IMR-90 (cell line): ENCODE measurements around the gene NR1I2. TPM values are rescaled to one million over a fixed set of nuclear protein-coding genes. Genes with fewer than 3 reads are reported as not detected.

ENCODE experiments used
- ATAC-seq: fragments of 200-7000 bp; cut with Tn5 transposase; 2 replicates; pipeline ENCODE4 v1.9.1; 2020; ENCODE audit warnings: low read depth, mild to moderate bottlenecking, moderate library complexity
- BruUV-seq: library from RNA; stranded (reverse); fragments of 400-500 nt; replicated peaks from 2 replicates; lab custom pipeline; 2021; lab: Mats Ljungman, UMichigan
- CTCF ChIA-PET: fragments of 300-600 bp; formaldehyde crosslinking; extraction: SDS; loops from one replicate; lab custom pipeline; 2021; ENCODE audit warnings: antibody characterized with exemption; lab: Yijun Ruan, JAX
- POLR2A ChIA-PET: fragments of 300-600 bp; sonication (Branson Sonifier 250); formaldehyde crosslinking; loops from one replicate; lab custom pipeline; 2022; ENCODE audit warnings: antibody characterized with exemption; ENCODE audit not compliant: unreplicated experiment; lab: Charles Lee
- DNase-seq: peaks from one replicate; pipeline ENCODE4 v3.0.0; 2013
- H2AFZ ChIP-seq: replicated peaks from 2 replicates; pipeline ENCODE3; 2013; ENCODE audit warnings: low read length, mild to moderate bottlenecking; ENCODE audit not compliant: poor library complexity
- H2AK5ac ChIP-seq: 2 replicates; pipeline ENCODE4 v1.6.1; 2013; ENCODE audit warnings: low read depth, low read length, inconsistent platforms
- H2AK9ac ChIP-seq: replicated peaks from 2 replicates; pipeline ENCODE3; 2013; ENCODE audit warnings: mild to moderate bottlenecking, low read depth, low read length, moderate library complexity; ENCODE audit not compliant: poor library complexity
- H2BK120ac ChIP-seq: 2 replicates; pipeline ENCODE4 v1.6.1; 2013; ENCODE audit warnings: low read depth, low read length, inconsistent platforms
- H2BK15ac ChIP-seq: 3 replicates; pipeline ENCODE4 v1.6.1; 2013; ENCODE audit warnings: low read depth, low read length, inconsistent platforms
- H2BK20ac ChIP-seq: 2 replicates; pipeline ENCODE4 v1.6.1; 2013; ENCODE audit warnings: low read depth, mild to moderate bottlenecking, inconsistent platforms, low read length, moderate library complexity
- H2BK5ac ChIP-seq: 2 replicates; pipeline ENCODE4 v1.6.1; 2013; ENCODE audit warnings: mild to moderate bottlenecking, low read depth, low read length, inconsistent platforms; ENCODE audit not compliant: poor library complexity, severe bottlenecking
- H3K14ac ChIP-seq: replicated peaks from 2 replicates; pipeline ENCODE4 v1.6.1; 2013; ENCODE audit warnings: low read depth, low read length, inconsistent platforms
- H3K18ac ChIP-seq: 2 replicates; pipeline ENCODE4 v1.6.1; 2013; ENCODE audit warnings: low read depth, low read length, control low read depth
- H3K23ac ChIP-seq: 2 replicates; pipeline ENCODE4 v1.6.1; 2013; ENCODE audit warnings: low read depth, low read length, inconsistent platforms
- H3K27ac ChIP-seq: 2 replicates; pipeline ENCODE4 v1.5.1; 2013; ENCODE audit warnings: mild to moderate bottlenecking, control low read depth, low read length; ENCODE audit not compliant: insufficient read depth
- H3K27me3 ChIP-seq: 2 replicates; pipeline ENCODE4 v1.6.1; 2013; ENCODE audit warnings: low read length; ENCODE audit not compliant: control insufficient read depth, insufficient read depth
- H3K36me3 ChIP-seq: 2 replicates; pipeline ENCODE4 v1.6.1; 2013; ENCODE audit warnings: low read length, mixed read lengths; ENCODE audit not compliant: control insufficient read depth, insufficient read depth
- H3K4ac ChIP-seq: 2 replicates; pipeline ENCODE4 v1.6.1; 2013; ENCODE audit warnings: low read depth, low read length, inconsistent platforms
- H3K4me1 ChIP-seq: 2 replicates; pipeline ENCODE4 v1.6.1; 2013; ENCODE audit warnings: low read length, mixed read lengths; ENCODE audit not compliant: control insufficient read depth, insufficient read depth
- H3K4me2 ChIP-seq: 2 replicates; pipeline ENCODE4 v1.6.1; 2013; ENCODE audit warnings: low read depth, mild to moderate bottlenecking, control low read depth, low read length, moderate library complexity
- H3K4me3 ChIP-seq: 2 replicates; pipeline ENCODE4 v1.5.1; 2013; ENCODE audit warnings: low read depth, mild to moderate bottlenecking, control low read depth, low read length, moderate library complexity; ENCODE audit not compliant: insufficient read depth
- H3K56ac ChIP-seq: 2 replicates; pipeline ENCODE4 v1.6.1; 2013; ENCODE audit warnings: low read length, inconsistent platforms; ENCODE audit not compliant: insufficient read depth; ENCODE audit errors: extremely low read depth
- H3K79me1 ChIP-seq, 2 experiments: 2 replicates each; pipeline ENCODE4 v1.6.1; 2013; ENCODE audit warnings: low read length in 2 of 2, inconsistent platforms in 1 of 2, low read depth in 1 of 2
- H3K9ac ChIP-seq: 2 replicates; pipeline ENCODE4 v1.6.1; 2013; ENCODE audit warnings: low read depth, low read length, control low read depth
- H3K9me1 ChIP-seq: 2 replicates; pipeline ENCODE4 v1.6.1; 2013; ENCODE audit warnings: low read length, inconsistent platforms; ENCODE audit not compliant: insufficient read depth
- H3K9me3 ChIP-seq: 2 replicates; pipeline ENCODE4 v1.6.1; 2013; ENCODE audit warnings: low read length; ENCODE audit not compliant: control insufficient read depth, insufficient read depth
- H4K20me1 ChIP-seq: 2 replicates; pipeline ENCODE4 v1.6.1; 2013; ENCODE audit warnings: low read length, inconsistent platforms; ENCODE audit not compliant: insufficient read depth
- H4K5ac ChIP-seq: 2 replicates; pipeline ENCODE4 v1.6.1; 2013; ENCODE audit warnings: mild to moderate bottlenecking, low read depth, low read length, control low read depth
- H4K8ac ChIP-seq, 2 experiments: 2 replicates each; pipeline ENCODE4 v1.6.1; 2013; ENCODE audit warnings: low read depth in 2 of 2, low read length in 2 of 2, control low read depth in 1 of 2, inconsistent platforms in 1 of 2
- H4K91ac ChIP-seq: 2 replicates; pipeline ENCODE4 v1.6.1; 2013; ENCODE audit warnings: low read depth, low read length, inconsistent platforms; ENCODE audit not compliant: insufficient read depth
- BHLHE40 ChIP-seq: fragments of 150-350 bp; IDR thresholded peaks from 2 replicates; pipeline ENCODE4 v1.6.1; 2016; ENCODE audit warnings: mild to moderate bottlenecking, low read depth, low read length
- CHD1 ChIP-seq: IDR thresholded peaks from 2 replicates; pipeline ENCODE4 v1.6.1; 2012; ENCODE audit warnings: low read depth, low read length, improper control_type of control experiment
- FOS ChIP-seq: fragments of 150-350 bp; IDR thresholded peaks from 2 replicates; pipeline ENCODE4 v1.6.1; 2016; ENCODE audit warnings: low read depth, low read length
- MAFK ChIP-seq: IDR thresholded peaks from 2 replicates; pipeline ENCODE4 v1.6.1; 2012; ENCODE audit warnings: low read depth, low read length, improper control_type of control experiment
- NFE2L2 ChIP-seq: fragments of 150-350 bp; IDR thresholded peaks from 2 replicates; pipeline ENCODE4 v1.6.1; 2016; ENCODE audit warnings: low read depth, mild to moderate bottlenecking, low read length
- RAD21 ChIP-seq: IDR thresholded peaks from 2 replicates; pipeline ENCODE4 v1.6.1; 2012; ENCODE audit warnings: low read length, improper control_type of control experiment
- RCOR1 ChIP-seq: IDR thresholded peaks from 2 replicates; pipeline ENCODE4 v1.6.1; 2012; ENCODE audit warnings: mild to moderate bottlenecking, low read length, improper control_type of control experiment; ENCODE audit not compliant: insufficient replicate concordance
- WGBS, 2 experiments: methylation state at CpG; one replicate each; pipeline versions ENCODE4 v1.1.5 to v1.1.7; 2013; ENCODE audit warnings: missing lambda C conversion rate in 2 of 2; ENCODE audit not compliant: insufficient read length in 1 of 2; ENCODE audit errors: extremely low coverage in 2 of 2; 5-methylcytosine and 5-hydroxymethylcytosine counted together
- dilution Hi-C: fragments of 300-500 bp; cut with HindIII; formaldehyde crosslinking; loops from one replicate; pipeline ENCODE4 v1.14.3; 2018; ENCODE audit warnings: low sequenced_read_pairs; ENCODE audit not compliant: unreplicated experiment
- in situ Hi-C: fragments of 300-500 bp; cut with MboI; formaldehyde crosslinking; loops from 3 replicates; pipeline ENCODE4 v1.14.3; 2019; ENCODE audit warnings: low sequenced_read_pairs, inconsistent platforms, mixed read lengths
- intact Hi-C: fragments of 100-400 bp; cut with micrococcal nuclease; formaldehyde crosslinking; loops from 2 replicates; pipeline ENCODE4 v1.10.0; 2022
- polyA plus RNA-seq, 3 experiments: library from polyadenylated mRNA; depleted of rRNA; stranded (reverse); fragments of >200 nt; gene quantifications; 2 replicates each; pipeline ENCODE4 v1.2.3, GENCODE V29; 2012; ENCODE audit warnings: low replicate concordance in 1 of 3
- total RNA-seq: library from RNA; depleted of rRNA; stranded (reverse); fragments of >200 nt; gene quantifications from 2 replicates; pipeline ENCODE4 v1.2.3, GENCODE V29; 2012
- TF ChIP-seq, protein P1 (sequence below): fragments of 150-350 bp; IDR thresholded peaks from 2 replicates; pipeline ENCODE4 v1.6.1; 2017; ENCODE audit warnings: mild to moderate bottlenecking, antibody characterized with exemption, low read length, low read depth

The NR1I2 gene
- total and polyA plus RNA-seq, 2 of the 4 experiments (the other 2 are of a cell fraction), result not detected

DNA sequence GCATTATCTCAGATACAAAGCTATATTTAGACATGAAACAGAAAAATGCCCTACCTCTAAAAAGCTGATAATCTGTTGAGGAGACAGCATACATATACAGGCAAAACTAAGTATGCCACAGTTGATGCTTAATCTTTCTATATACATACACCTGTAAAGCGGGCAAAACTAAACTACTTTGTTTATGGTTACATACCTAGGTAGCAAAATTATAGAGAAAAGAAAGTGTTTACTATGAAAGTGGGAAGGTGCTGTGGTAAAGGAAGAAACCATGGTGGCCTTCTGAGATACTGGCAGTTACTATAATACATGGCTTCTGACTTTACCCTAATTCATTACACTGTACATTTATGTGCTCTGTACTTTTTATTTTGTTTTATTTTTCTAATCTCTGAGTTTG is 36.0 kb upstream of the NR1I2 start:
- Histone ChIP-seq H4K20me1 (no peaks in the 10 kb centered on the region), H3K27me3 (peaks cover 8% of the 10 kb centered on the region), H2AK9ac (no peak overlapping the region), H2AFZ (no peak overlapping the region), H3K4me2 (no peak overlapping the region), H3K56ac (no peak overlapping the region), H2BK120ac (no peak overlapping the region), H2BK20ac (no peak overlapping the region), H3K36me3 (no peaks in the 10 kb centered on the region), H3K79me1 (no peaks in the 10 kb centered on the region), H3K9me3 (no peaks in the 10 kb centered on the region), H2BK5ac (no peak overlapping the region), H2BK15ac (no peak overlapping the region), H3K14ac (no peak overlapping the region), H3K4me1 (no peaks in the 10 kb centered on the region), H4K8ac (no peak overlapping the region), H3K23ac (no peak overlapping the region), H3K18ac (no peak overlapping the region), H4K5ac (no peak overlapping the region), H3K9ac (no peak overlapping the region), H4K91ac (no peak overlapping the region), H3K27ac (no peak overlapping the region), H3K4ac (no peak overlapping the region), H2AK5ac (no peak overlapping the region), H3K4me3 (no peak overlapping the region), H3K9me1 (no peaks in the 10 kb centered on the region)
- in situ Hi-C loops, result no loop called here
- ChIA-PET POLR2A (no interaction called here), CTCF (no interaction called here)
- DNase-seq (no peak), ATAC-seq (no peak)
- no peak for TF ChIP-seq MAFK
- TF ChIP-seq CHD1, result no peak
- no peak for TF ChIP-seq FOS
- TF ChIP-seq, protein P1, sequence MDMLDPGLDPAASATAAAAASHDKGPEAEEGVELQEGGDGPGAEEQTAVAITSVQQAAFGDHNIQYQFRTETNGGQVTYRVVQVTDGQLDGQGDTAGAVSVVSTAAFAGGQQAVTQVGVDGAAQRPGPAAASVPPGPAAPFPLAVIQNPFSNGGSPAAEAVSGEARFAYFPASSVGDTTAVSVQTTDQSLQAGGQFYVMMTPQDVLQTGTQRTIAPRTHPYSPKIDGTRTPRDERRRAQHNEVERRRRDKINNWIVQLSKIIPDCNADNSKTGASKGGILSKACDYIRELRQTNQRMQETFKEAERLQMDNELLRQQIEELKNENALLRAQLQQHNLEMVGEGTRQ, result no peak
- no peak for TF ChIP-seq NFE2L2
- no peak for TF ChIP-seq RCOR1
- no peak for TF ChIP-seq RAD21
- TF ChIP-seq BHLHE40, result no peak
- WGBS, 2 experiments, result no CpG with 5 or more reads among the region's 1 CpG
- intact Hi-C loops, result no loop called here
- dilution Hi-C loops, result no loop called here
- BruUV-seq, result no TSS peak
